ENCODE measurements around the gene MAN2A1. TPM values are rescaled to one million over a fixed set of nuclear protein-coding genes. Genes with fewer than 3 reads are reported as not detected.

Gene MAN2A1
- total RNA-seq, 1 experiment from 2014 or later = 51.0 TPM

DNA sequence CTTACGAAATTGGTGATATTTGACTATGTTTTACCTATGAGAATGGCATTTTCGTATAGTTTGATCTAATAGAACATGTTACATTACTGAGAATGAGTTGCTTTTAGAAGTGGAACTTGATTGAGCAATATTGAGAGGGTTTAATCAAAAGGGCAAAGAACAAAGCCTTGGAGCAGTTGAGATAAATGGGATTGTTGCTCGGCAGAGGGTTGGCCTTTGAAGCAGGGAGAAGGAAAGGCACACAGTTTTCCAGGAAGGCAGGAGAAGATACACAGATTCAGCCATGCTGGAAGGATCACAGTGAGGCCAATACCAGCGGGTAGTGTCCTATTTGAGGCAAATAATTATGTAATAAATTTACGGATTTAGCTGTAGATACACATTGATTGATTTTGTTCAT is 19.5 kb downstream of the MAN2A1 start:
- no peak overlapping the region for H3K27ac ChIP-seq (ENCODE audit: low read length)
- H3K4me3 ChIP-seq (ENCODE audit: low read depth in 2 of 2, low read length in 2 of 2) = no peak overlapping the region
- H3K27me3 ChIP-seq (ENCODE audit: control insufficient read depth, insufficient read depth, low read length) = no peaks in the 10 kb centered on the region
- TF ChIP-seq POLR2AphosphoS5 (IDR thresholded peaks at IDR 0.05; ENCODE audit: low read depth, low read length) = no peak
- no peak for TF ChIP-seq SIN3A (IDR thresholded peaks at IDR 0.05; ENCODE audit: borderline replicate concordance, insufficient read depth, low read depth, low read length)
- no peak for TF ChIP-seq TCF7L2 (IDR thresholded peaks at IDR 0.05; ENCODE audit: low read depth, low read length)
- no peak for TF ChIP-seq CTCF (IDR thresholded peaks at IDR 0.05)
- no peaks in the 10 kb centered on the region for H3K9me3 ChIP-seq (ENCODE audit: control insufficient read depth, insufficient read depth, low read depth, low read length)
- CTCF ChIA-PET = no interaction called here
- no peaks in the 10 kb centered on the region for H3K36me3 ChIP-seq (ENCODE audit: control insufficient read depth, insufficient read depth, low read length)
- no TSS peak for BruUV-seq (replicated peaks)
- DNase-seq (ENCODE audit: low read depth, low spot score) (no peak), ATAC-seq (no peak)
- in situ Hi-C loops (cut with HindIII; ENCODE audit: low pct_unique_long_range_greater_than_20kb, low sequenced_read_pairs) = no loop called here
- intact Hi-C loops (cut with micrococcal nuclease; ENCODE audit: unreplicated experiment) = no loop called here
- no peaks in the 10 kb centered on the region for H3K4me1 ChIP-seq (ENCODE audit: control insufficient read depth, insufficient read depth, low read length)
- POLR2A ChIA-PET = no interaction called here

DNA sequence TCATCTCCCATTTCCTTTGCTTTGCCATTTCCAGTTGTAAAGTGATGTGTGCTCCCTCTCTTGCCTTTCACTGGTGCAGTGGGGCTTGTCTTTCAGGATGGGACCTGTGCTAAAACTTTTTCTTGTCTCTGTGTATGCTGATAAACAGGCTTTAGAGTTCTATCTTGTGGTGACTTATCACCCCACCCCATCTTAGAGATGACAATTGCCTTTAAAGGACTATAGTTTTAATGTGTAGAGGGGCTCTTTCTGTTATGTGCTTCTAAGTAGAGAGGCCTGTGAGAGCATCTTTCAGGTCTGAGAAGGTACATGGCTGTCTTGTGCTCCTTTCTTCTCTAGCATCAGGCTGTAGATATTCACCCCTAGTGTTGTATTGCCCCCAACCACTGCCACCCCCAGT is 21.9 kb downstream of the MAN2A1 start:
- no peaks in the 10 kb centered on the region for H3K4me1 ChIP-seq (ENCODE audit: control insufficient read depth, insufficient read depth, low read length)
- in situ Hi-C loops (cut with HindIII; ENCODE audit: low pct_unique_long_range_greater_than_20kb, low sequenced_read_pairs) = no loop called here
- no peak overlapping the region for H3K4me3 ChIP-seq (ENCODE audit: low read depth in 2 of 2, low read length in 2 of 2)

More for the DNA sequence above, 21.9 kb downstream of the MAN2A1 start:
- intact Hi-C loops (cut with micrococcal nuclease; ENCODE audit: unreplicated experiment) = no loop called here
- peaks cover 2% of the 10 kb centered on the region; the same call in 1 of the 2 replicates for H3K36me3 ChIP-seq (ENCODE audit: control insufficient read depth, insufficient read depth, low read length)
- POLR2A ChIA-PET = no interaction called here
- TF ChIP-seq CTCF (IDR thresholded peaks at IDR 0.05) = no peak
- TF ChIP-seq POLR2AphosphoS5 (IDR thresholded peaks at IDR 0.05; ENCODE audit: low read depth, low read length) = no peak
- TF ChIP-seq TCF7L2 (IDR thresholded peaks at IDR 0.05; ENCODE audit: low read depth, low read length) = no peak
- TF ChIP-seq, protein P1, sequence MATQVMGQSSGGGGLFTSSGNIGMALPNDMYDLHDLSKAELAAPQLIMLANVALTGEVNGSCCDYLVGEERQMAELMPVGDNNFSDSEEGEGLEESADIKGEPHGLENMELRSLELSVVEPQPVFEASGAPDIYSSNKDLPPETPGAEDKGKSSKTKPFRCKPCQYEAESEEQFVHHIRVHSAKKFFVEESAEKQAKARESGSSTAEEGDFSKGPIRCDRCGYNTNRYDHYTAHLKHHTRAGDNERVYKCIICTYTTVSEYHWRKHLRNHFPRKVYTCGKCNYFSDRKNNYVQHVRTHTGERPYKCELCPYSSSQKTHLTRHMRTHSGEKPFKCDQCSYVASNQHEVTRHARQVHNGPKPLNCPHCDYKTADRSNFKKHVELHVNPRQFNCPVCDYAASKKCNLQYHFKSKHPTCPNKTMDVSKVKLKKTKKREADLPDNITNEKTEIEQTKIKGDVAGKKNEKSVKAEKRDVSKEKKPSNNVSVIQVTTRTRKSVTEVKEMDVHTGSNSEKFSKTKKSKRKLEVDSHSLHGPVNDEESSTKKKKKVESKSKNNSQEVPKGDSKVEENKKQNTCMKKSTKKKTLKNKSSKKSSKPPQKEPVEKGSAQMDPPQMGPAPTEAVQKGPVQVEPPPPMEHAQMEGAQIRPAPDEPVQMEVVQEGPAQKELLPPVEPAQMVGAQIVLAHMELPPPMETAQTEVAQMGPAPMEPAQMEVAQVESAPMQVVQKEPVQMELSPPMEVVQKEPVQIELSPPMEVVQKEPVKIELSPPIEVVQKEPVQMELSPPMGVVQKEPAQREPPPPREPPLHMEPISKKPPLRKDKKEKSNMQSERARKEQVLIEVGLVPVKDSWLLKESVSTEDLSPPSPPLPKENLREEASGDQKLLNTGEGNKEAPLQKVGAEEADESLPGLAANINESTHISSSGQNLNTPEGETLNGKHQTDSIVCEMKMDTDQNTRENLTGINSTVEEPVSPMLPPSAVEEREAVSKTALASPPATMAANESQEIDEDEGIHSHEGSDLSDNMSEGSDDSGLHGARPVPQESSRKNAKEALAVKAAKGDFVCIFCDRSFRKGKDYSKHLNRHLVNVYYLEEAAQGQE (IDR thresholded peaks at IDR 0.05; ENCODE audit: insufficient read depth in 1 of 2, low read depth in 2 of 2, low read length in 1 of 2) = no peak
- TF ChIP-seq SIN3A (IDR thresholded peaks at IDR 0.05; ENCODE audit: borderline replicate concordance, insufficient read depth, low read depth, low read length) = no peak
- ATAC-seq = no peak
- no TSS peak for BruUV-seq (replicated peaks)
- CTCF ChIA-PET = no interaction called here
- H3K27ac ChIP-seq (ENCODE audit: low read length) = no peak overlapping the region
- DNase-seq (ENCODE audit: low read depth, low spot score) = no peak
- no peaks in the 10 kb centered on the region for H3K27me3 ChIP-seq (ENCODE audit: control insufficient read depth, insufficient read depth, low read length)
- no peaks in the 10 kb centered on the region for H3K9me3 ChIP-seq (ENCODE audit: control insufficient read depth, insufficient read depth, low read depth, low read length)

Measured in Panc1 (cell line).